Stimulated activated CD8-positive, alpha-beta memory T cell treated with anti-CD3 and anti-CD28 coated beads, Interleukin-2, amount 100 ng/mL, for 1 hour (primary cell): Measurements from ENCODE around the gene MYPOP.
"Not testable (repeated sequence)": the region's sequence is repeated elsewhere in the genome, so short reads cannot be mapped to it uniquely, and the experiment has no call there.

Source experiments
- DNase-seq, 2 donors: peaks; one replicate each; pipeline ENCODE4 v3.0.0-alpha.2; 2020; ENCODE audit warnings: low read depth in 2 of 2

The MYPOP gene

GRCh38 chr19:45906221-45906620 is 3.8 kb upstream of the MYPOP start:
- no peak for DNase-seq

GRCh38 chr19:45905011-45905410 is 2.6 kb upstream of the MYPOP start:
- DNase-seq = no peak

- DNase-seq = peak; percentile 99
These were observed 525 bp upstream of the MYPOP start for GRCh38 chr19:45902651-45903625.

- DNase-seq = no peak
These were observed 941 bp downstream of the MYPOP start for GRCh38 chr19:45901432-45901911.

- no peak for DNase-seq
These were observed 1.5 kb downstream of the MYPOP start for GRCh38 chr19:45900738-45901431.

GRCh38 chr19:45899919-45900589 is 2.4 kb downstream of the MYPOP start:
- DNase-seq = no peak

- no peak for DNase-seq
These were observed 3.2 kb downstream of the MYPOP start for GRCh38 chr19:45899253-45899652.

GRCh38 chr19:45897261-45897812 is 5.1 kb downstream of the MYPOP start:
- no peak for DNase-seq

GRCh38 chr19:45895983-45896599 is 6.3 kb downstream of the MYPOP start:
- DNase-seq = not testable (repeated sequence)

GRCh38 chr19:45895519-45895972 is 6.9 kb downstream of the MYPOP start:
- DNase-seq = no peak

- DNase-seq = no peak
These were observed 11.5 kb downstream of the MYPOP start for GRCh38 chr19:45890877-45891276.

GRCh38 chr19:45889210-45889885 is 13.1 kb downstream of the MYPOP start:
- no peak for DNase-seq

- DNase-seq = no peak
These were observed 15.2 kb downstream of the MYPOP start for GRCh38 chr19:45887200-45887710.

- DNase-seq = peak; percentile 73 to 79
These were observed 15.8 kb downstream of the MYPOP start for GRCh38 chr19:45886427-45887199.

- DNase-seq = peak; percentile 77 to 78
These were observed 16.6 kb downstream of the MYPOP start, which contains the start of gene IRF2BP1 for GRCh38 chr19:45885556-45886426. Gene IRF2BP1, minus strand, starts transcription at chr19:45886141. Its CDS starts 367 bp downstream, at chr19:45885774.

GRCh38 chr19:45884682-45885555 is 17.5 kb downstream of the MYPOP start:
- DNase-seq = no peak

GRCh38 chr19:45883881-45884681 is 18.3 kb downstream of the MYPOP start:
- DNase-seq = no peak
